Natural killer cell (primary cell): ENCODE measurements around the gene C10orf53. TPM values are rescaled to one million over a fixed set of nuclear protein-coding genes. Genes with fewer than 3 reads are reported as not detected.
"Not testable (repeated sequence)": the region's sequence is repeated elsewhere in the genome, so short reads cannot be mapped to it uniquely, and the experiment has no call there.

Source experiments
- ATAC-seq, 3 donors: fragments of 150-1000 bp in 2 of 3; fragments of 200-7000 bp in 1 of 3; cut with Tn5 transposase; 1 replicate in 1 of 3; 2 replicates in 2 of 3; pipeline ENCODE4 v1.10.0; 2021; ENCODE audit warnings: mild to moderate bottlenecking in 2 of 3, moderate library complexity in 2 of 3
- DNase-seq, 2 donors: peaks; one replicate each; pipeline versions ENCODE4 v3.0.0 to v3.0.0-alpha.2; 2013 to 2021; ENCODE audit warnings: mixed read lengths in 1 of 2
- H3K27ac ChIP-seq: one replicate; pipeline ENCODE4 v1.5.1; 2013; ENCODE audit warnings: mild to moderate bottlenecking, low read length
- H3K27me3 ChIP-seq: one replicate; pipeline ENCODE4 v1.6.1; 2013; ENCODE audit warnings: low read length; ENCODE audit not compliant: control insufficient read depth, insufficient read depth
- H3K36me3 ChIP-seq: one replicate; pipeline ENCODE4 v1.6.1; 2013; ENCODE audit warnings: low read length; ENCODE audit not compliant: control insufficient read depth, insufficient read depth
- H3K4me1 ChIP-seq: one replicate; pipeline ENCODE4 v1.6.1; 2013; ENCODE audit warnings: low read length; ENCODE audit not compliant: control insufficient read depth, insufficient read depth
- H3K4me3 ChIP-seq: one replicate; pipeline ENCODE4 v1.5.1; 2013; ENCODE audit warnings: low read length
- H3K9me3 ChIP-seq: one replicate; pipeline ENCODE4 v1.6.1; 2013; ENCODE audit warnings: low read length; ENCODE audit not compliant: control insufficient read depth, insufficient read depth
- H3K27ac Mint-ChIP-seq, 2 donors: one replicate each; pipeline ENCODE4 v1.8.0; 2022; ENCODE audit warnings: mild to moderate bottlenecking in 2 of 2, mixed read lengths in 2 of 2, moderate library complexity in 1 of 2
- H3K27me3 Mint-ChIP-seq, 2 donors: one replicate each; pipeline ENCODE4 v1.8.0; 2022; ENCODE audit warnings: low read depth in 2 of 2, mixed read lengths in 2 of 2
- H3K36me3 Mint-ChIP-seq: one replicate; pipeline ENCODE4 v1.8.0; 2022; ENCODE audit warnings: mixed read lengths
- H3K4me1 Mint-ChIP-seq, 2 donors: one replicate each; pipeline ENCODE4 v1.8.0; 2022; ENCODE audit warnings: mixed read lengths in 2 of 2
- H3K4me3 Mint-ChIP-seq: one replicate; pipeline ENCODE4 v1.8.0; 2022; ENCODE audit warnings: mild to moderate bottlenecking, moderate library complexity, mixed read lengths
- H3K9me3 Mint-ChIP-seq, 2 donors: one replicate each; pipeline ENCODE4 v1.8.0; 2022; ENCODE audit warnings: mixed read lengths in 2 of 2
- WGBS: methylation state at CpG from one replicate; pipeline ENCODE4 v1.1.7; 2013; ENCODE audit warnings: missing lambda C conversion rate; ENCODE audit not compliant: insufficient coverage; 5-methylcytosine and 5-hydroxymethylcytosine counted together
- intact Hi-C: fragments of 100-400 bp; cut with micrococcal nuclease; formaldehyde crosslinking; loops from one replicate; pipeline ENCODE4 v1.14.2; 2022
- total RNA-seq, 4 donors: library from RNA; stranded (reverse); fragments of 120-200 nt in 1 of 4; gene quantifications; one replicate each; pipeline versions ENCODE4 v1.2.3 to v1.2.4, GENCODE V29; 2013 to 2022
- TF ChIP-seq, protein P1 (sequence below): fragments of 200-600 bp; IDR thresholded peaks from one replicate; pipeline ENCODE4 v1.8.0; 2022; ENCODE audit warnings: antibody characterized with exemption

The C10orf53 gene
- total RNA-seq, 3 donors from 2014 or later (not counting 1 experiment from before 2014, with no cell fraction given) = not detected

DNA sequence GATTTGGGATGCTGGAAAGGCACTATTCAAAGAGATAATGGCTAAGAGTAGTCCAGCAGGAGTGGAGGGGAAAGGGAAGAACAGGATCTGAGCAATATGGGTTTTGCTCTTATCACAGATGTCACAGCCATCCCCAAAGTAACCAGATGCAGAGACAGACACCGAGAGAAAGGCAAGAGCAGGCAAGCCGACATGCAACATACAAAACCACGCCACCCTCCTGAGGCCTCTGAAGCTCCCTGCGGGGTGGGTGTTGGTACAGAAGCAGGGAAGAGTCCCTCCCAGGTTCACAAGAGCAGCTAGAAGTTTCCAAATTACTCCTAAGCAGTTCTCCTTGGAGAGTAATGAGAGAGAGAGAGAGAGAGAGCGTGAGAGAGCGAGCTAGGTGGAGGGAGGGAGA lies 10.8 kb upstream of the C10orf53 start:
- intact Hi-C loops = no loop called here
- H3K36me3 Mint-ChIP-seq = no peaks in the 10 kb centered on the region
- Histone ChIP-seq H3K27me3 (peaks cover 3% of the 10 kb centered on the region), H3K4me1 (no peaks in the 10 kb centered on the region), H3K4me3 (no peak overlapping the region), H3K9me3 (no peaks in the 10 kb centered on the region), H3K27ac (no peak overlapping the region), H3K36me3 (no peaks in the 10 kb centered on the region)
- TF ChIP-seq, protein P1, sequence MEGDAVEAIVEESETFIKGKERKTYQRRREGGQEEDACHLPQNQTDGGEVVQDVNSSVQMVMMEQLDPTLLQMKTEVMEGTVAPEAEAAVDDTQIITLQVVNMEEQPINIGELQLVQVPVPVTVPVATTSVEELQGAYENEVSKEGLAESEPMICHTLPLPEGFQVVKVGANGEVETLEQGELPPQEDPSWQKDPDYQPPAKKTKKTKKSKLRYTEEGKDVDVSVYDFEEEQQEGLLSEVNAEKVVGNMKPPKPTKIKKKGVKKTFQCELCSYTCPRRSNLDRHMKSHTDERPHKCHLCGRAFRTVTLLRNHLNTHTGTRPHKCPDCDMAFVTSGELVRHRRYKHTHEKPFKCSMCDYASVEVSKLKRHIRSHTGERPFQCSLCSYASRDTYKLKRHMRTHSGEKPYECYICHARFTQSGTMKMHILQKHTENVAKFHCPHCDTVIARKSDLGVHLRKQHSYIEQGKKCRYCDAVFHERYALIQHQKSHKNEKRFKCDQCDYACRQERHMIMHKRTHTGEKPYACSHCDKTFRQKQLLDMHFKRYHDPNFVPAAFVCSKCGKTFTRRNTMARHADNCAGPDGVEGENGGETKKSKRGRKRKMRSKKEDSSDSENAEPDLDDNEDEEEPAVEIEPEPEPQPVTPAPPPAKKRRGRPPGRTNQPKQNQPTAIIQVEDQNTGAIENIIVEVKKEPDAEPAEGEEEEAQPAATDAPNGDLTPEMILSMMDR = no peak
- DNase-seq (no peak), ATAC-seq (no peak)
- 80% methylated on average over 4 of the region's 6 CpGs for WGBS
- no peaks in the 10 kb centered on the region for H3K9me3 Mint-ChIP-seq
- no peaks in the 10 kb centered on the region for H3K4me1 Mint-ChIP-seq
- H3K27me3 Mint-ChIP-seq = peaks cover 11 to 58% of the 10 kb centered on the region in 2 donors
- H3K27ac Mint-ChIP-seq = no peak overlapping the region
- H3K4me3 Mint-ChIP-seq = no peak overlapping the region

DNA sequence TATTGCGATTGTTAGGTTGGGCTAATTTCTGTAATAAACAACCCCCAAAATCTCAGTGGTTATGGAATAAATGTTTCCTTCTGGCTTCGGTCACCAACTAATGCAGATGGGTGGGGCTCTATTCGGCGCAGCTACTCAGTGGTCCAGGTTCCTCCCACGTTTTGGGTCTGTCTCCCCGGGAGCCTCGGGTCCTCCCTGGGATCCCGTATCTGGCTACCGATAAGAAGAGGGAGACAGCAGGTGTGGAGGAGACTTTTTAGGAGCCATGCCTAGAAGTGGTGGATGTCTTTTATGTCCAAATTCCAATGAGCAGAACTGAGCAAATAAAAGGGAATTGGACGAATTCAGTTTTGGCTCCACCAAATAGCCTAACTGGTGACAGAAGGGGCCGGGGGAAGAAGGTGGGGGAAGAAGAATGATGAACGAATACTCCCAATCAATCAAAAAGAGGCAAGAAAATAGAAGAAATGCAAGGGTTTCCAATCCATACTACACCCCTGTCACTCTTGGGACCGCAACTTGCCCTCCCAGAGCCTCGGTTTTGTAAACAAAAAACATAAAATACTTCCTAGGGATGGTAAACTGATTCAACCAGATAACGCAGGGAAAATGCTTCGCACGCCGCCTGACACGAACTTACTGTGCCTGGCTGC lies 498 bp upstream of the C10orf53 start:
- Histone ChIP-seq H3K9me3 (peaks cover 7% of the 10 kb centered on the region), H3K27me3 (peaks cover 8% of the 10 kb centered on the region), H3K4me1 (peaks cover 7% of the 10 kb centered on the region), H3K36me3 (no peaks in the 10 kb centered on the region), H3K4me3 (no peak overlapping the region), H3K27ac (no peak overlapping the region)
- ATAC-seq (no peak), DNase-seq (no peak)
- Mint-ChIP-seq H3K27me3 (peaks cover 38 to 45% of the 10 kb centered on the region in 2 donors), H3K4me3 (peak overlapping the region; percentile 22), H3K36me3 (peaks cover 14% of the 10 kb centered on the region), H3K4me1 (peaks cover 6% of the 10 kb centered on the region in 2 donors), H3K27ac (no peak overlapping the region), H3K9me3 (peaks cover 7 to 10% of the 10 kb centered on the region in 2 donors)
- intact Hi-C loops = no loop called here
- WGBS = 21% methylated on average over 17 of the region's 19 CpGs
- TF ChIP-seq, protein P1 = no peak

DNA sequence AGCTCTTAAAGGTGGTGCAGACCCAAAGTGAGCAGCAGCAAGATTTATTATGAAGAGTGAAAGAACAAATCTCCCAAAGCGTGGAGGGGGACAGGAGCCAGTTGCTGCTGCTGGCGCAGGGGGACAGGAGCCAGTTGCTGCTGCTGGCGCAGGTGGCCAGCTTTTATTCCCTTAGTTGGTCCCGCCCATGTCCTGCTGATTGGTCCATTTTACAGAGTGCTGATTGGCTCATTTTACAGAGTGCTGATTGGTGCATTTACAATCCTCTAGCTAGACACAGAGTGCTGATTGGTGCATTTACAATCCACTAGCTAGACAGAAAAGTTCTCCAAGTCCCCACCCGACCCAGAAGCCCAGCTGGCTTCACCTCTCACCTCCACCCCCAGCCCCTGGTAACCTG lies 3.0 kb downstream of the C10orf53 start:
- H3K4me1 Mint-ChIP-seq, H3K4me3 ChIP-seq, H3K4me1 ChIP-seq, ATAC-seq, H3K4me3 Mint-ChIP-seq, H3K36me3 ChIP-seq, H3K27ac Mint-ChIP-seq, DNase-seq, intact Hi-C loops, H3K27me3 ChIP-seq, H3K27ac ChIP-seq: not testable (repeated sequence)
- Mint-ChIP-seq H3K36me3 (peaks cover 20% of the 10 kb centered on the region), H3K9me3 (peaks cover 7 to 10% of the 10 kb centered on the region in 2 donors), H3K27me3 (peaks cover 29 to 31% of the 10 kb centered on the region in 2 donors)
- H3K9me3 ChIP-seq = peaks cover 20% of the 10 kb centered on the region
- WGBS = 79% methylated on average over 4 of the region's 5 CpGs

DNA sequence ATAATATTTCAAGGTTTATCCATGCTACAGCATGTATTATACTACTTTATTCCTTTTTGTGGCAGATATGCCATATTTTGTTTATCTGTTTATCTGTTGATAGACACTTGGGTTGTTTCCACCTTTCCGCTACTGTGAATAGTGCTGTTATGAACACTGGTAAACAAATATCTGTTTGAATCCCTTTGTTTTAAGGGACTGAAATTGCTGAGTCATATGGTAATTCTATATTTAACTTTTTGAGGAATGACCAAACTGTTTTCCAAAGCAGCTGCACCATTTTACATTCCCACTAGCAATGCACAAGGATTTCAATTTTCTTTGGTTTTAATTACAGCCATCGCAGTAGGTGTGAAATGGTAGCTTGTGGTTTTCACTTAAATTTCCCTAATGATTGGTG lies 3.4 kb downstream of the C10orf53 start:
- H3K36me3 ChIP-seq = no peaks in the 10 kb centered on the region
- Mint-ChIP-seq H3K9me3 (peaks cover 4 to 7% of the 10 kb centered on the region in 2 donors), H3K4me3 (no peak overlapping the region), H3K4me1 (peaks cover 6% of the 10 kb centered on the region in 2 donors), H3K36me3 (peaks cover 17% of the 10 kb centered on the region), H3K27me3 (peaks cover 29 to 31% of the 10 kb centered on the region in 2 donors), H3K27ac (no peak overlapping the region)
- WGBS = 95% methylated on average over 2 of the region's 2 CpGs
- no peak for ATAC-seq
- H3K4me1 ChIP-seq = peaks cover 7% of the 10 kb centered on the region
- no peak for DNase-seq
- no peak overlapping the region for H3K4me3 ChIP-seq
- intact Hi-C loops = no loop called here
- H3K27me3 ChIP-seq = peaks cover 11% of the 10 kb centered on the region
- H3K27ac ChIP-seq = no peak overlapping the region
- TF ChIP-seq, protein P1 = no peak
- H3K9me3 ChIP-seq = peaks cover 22% of the 10 kb centered on the region
